GDM1 (cell line): Measurements from ENCODE around the gene ADGRA1.
A peak's percentile ranks its signal among the peaks of the same experiment; 100 is the strongest.
"Not testable (repeated sequence)": the region's sequence is repeated elsewhere in the genome, so short reads cannot be mapped to it uniquely, and the experiment has no call there.

Experiments used
- DNase-seq: peaks from one replicate; lab custom pipeline; 2025; lab: John Stamatoyannopoulos, UW

ADGRA1 gene

DNA sequence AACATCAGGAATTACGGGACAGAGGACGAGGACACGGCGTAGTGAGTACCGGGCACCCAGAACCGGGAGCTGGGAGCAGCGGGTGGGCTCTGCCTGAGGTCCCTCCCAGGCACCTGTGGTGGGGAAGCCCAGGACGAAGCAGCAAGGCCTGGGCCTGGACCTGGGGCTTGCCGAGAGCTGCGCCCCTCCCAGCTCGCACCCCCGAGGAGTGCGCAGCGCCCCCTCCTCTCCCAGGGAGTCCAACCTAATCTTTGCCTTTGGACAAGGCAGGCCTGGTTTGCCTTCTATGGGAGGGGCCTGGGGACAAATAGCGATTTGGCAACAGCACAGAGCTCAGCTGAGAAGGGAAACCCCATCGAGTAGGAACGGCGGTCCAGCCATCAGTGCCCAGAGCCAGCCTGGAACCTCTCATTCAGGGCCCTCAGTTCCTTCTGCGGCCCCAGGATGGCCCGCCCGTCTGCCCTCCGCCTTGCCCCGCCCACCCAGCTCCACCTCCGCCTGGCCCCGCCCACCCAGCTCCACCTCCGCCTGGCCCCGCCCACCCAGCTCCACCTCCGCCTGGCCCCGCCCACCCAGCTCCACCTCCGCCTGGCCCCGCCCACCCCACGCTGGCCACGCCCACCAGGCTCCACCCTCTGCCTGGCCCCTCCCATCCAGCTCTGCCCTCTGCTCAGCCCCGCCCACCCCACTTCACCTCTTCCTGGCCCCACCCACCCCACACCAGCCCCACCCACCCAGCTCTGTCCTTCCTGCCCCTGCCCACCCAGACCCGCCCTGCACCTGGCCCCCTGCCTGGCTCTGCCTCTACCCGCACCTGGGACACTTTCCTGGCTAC, 39.8 kb downstream of the ADGRA1 start:
- DNase-seq, result no peak

DNA sequence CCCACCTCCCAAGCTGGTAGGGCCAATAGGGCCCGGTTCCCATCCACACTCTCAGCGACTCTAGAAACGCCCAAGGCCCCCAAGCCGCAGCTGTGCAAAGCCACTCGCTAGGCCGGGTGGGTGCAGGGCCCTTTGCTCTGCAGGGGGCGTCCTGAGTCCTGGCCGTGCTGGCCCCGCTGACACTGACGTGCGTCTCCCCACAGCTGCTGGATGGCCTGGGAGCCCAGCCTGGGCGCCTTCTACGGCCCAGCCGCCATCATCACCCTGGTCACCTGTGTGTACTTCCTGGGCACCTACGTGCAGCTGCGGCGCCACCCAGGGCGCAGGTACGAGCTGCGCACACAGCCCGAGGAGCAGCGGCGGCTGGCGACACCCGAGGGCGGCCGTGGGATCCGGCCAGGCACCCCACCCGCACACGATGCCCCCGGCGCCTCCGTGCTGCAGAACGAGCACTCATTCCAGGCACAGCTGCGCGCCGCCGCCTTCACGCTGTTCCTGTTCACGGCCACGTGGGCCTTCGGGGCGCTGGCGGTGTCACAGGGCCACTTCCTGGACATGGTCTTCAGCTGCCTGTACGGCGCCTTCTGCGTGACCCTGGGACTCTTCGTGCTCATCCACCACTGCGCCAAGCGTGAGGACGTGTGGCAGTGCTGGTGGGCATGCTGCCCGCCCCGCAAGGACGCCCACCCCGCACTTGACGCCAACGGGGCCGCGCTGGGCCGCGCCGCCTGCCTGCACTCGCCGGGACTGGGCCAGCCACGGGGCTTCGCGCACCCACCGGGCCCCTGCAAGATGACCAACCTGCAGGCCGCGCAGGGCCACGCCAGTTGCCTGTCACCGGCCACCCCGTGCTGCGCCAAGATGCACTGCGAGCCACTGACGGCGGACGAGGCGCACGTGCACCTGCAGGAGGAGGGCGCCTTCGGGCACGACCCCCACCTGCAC, 40.7 kb downstream of the ADGRA1 start:
- DNase-seq, result no peak

DNA sequence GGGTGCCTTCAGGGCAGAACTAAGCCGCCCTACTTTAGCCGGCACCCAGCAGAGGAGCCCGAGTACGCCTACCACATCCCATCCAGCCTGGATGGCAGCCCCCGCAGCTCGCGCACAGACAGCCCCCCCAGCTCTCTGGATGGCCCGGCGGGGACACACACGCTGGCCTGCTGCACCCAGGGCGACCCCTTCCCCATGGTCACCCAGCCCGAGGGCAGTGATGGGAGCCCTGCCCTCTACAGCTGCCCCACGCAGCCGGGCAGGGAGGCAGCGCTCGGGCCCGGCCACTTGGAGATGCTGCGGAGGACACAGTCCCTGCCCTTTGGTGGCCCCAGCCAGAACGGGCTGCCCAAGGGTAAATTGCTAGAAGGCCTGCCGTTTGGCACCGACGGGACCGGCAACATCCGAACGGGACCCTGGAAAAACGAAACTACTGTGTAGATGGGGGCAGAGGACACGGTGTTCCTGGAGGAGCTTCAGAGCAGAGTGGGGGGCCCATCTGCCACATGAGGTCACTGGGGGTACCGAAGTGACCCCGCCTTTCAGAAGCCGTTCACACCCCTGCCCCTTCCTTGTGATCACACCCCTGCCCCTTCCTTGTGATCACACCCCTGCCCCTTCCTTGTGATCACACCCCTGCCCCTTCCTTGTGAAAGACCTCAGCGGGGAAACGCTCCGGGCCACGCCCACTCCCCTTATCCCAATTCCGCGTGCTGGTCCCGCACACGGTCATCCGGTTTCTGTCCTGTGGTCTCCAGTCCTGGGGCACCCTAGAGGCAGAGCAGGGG, 41.5 kb downstream of the ADGRA1 start:
- DNase-seq, result no peak

DNA sequence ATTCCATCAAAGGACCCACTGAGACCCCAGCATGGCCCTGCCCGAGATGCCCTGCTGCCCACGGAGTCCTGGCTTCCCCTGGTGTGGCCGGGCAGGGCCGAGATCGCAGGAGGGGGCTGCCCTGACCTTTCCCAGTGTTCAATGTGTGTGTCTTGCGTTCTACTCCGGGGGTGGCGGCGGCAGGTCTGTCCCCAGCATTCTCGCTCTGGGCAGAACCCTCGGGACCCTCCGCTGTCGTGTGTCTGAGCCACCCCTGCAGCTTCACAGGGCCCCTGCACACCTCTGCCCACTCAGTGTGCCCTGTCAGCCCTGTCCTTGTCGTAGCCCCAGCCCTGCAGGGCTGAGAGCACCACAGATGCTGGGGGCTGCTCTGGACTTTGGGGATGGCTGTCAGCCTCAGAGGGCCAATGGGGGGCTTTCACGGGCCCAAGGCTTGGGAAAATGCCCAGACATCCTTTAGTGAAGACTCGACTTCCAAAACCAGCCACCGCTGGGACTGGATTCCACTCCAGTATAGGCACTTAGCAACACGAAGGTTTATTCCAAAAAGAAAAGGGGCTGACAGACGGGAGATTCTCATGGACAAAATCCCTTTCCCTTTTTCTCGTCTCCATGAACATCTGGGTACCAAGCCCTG, 42.3 kb downstream of the ADGRA1 start:
- no peak for DNase-seq

DNA sequence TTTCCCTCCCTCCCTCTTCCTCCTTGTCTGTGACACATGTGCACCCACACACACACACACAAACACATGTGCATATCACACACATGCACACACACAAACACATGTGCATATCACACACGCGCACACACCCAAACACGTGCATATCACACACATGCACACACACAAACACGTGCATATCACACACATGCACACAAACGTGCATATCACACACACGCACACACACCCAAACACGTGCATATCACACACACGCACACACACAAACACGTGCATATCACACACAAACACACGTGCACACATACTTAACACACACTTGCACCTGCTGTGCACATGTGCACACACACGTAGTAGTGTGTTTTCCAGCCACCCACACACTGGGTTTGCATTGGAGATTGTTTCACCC, 42.9 kb downstream of the ADGRA1 start:
- DNase-seq, result no peak

DNA sequence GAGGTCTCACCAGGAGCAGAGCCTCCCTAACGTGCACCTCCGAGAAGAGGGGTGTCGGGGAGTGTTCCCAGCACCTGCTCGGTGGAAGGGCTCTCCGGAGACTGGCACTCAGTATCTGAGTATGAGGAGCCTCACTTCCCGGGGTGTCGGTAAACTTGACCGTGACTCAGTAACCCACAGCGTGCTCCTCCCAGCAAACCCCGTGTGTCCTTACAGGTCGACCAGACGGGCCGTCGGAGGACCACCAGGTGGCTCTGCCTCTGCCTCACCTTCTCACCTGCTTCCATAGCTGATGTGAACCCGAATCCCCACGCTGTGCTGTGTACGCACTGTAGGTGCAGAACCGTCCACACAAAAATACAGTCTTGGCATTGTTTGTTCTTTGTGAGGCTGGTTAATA, 43.3 kb downstream of the ADGRA1 start:
- DNase-seq, result no peak

DNA sequence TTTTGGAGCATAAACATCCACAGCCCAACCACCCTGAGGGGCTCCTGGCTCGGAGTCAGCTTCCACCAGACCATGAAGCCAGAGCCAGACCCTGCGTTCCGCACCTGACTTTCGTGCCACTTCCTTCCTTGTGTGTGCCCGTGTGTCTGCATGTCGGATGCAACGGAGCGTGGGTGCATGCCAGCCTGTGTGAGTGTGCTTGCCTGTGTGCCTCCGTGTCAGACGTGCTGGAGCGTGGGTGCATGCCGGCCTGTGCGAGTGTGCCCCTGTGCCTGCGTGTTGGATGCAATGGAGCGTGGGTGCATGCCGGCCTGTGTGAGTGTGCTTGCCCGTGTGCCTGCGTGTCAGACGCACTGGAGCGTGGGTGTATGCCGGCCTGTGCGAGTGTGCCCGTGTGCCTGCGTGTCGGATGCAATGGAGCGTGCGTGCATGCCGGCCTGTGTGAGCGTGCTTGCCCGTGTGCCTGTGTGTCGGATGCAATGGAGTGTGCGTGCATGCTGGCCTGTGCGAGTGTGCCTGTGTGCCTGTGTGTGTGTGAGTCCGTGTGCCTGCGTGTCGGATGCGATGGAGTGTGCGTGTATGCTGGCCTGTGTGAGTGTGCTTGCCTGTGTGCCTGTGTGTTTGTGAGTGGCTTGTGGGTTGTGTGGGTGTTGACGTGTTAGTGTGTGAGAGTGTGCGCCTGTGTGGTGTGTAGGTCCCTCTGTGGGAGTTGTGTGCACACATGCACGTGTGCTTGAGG, 44.2 kb downstream of the ADGRA1 start:
- DNase-seq, result no peak

DNA sequence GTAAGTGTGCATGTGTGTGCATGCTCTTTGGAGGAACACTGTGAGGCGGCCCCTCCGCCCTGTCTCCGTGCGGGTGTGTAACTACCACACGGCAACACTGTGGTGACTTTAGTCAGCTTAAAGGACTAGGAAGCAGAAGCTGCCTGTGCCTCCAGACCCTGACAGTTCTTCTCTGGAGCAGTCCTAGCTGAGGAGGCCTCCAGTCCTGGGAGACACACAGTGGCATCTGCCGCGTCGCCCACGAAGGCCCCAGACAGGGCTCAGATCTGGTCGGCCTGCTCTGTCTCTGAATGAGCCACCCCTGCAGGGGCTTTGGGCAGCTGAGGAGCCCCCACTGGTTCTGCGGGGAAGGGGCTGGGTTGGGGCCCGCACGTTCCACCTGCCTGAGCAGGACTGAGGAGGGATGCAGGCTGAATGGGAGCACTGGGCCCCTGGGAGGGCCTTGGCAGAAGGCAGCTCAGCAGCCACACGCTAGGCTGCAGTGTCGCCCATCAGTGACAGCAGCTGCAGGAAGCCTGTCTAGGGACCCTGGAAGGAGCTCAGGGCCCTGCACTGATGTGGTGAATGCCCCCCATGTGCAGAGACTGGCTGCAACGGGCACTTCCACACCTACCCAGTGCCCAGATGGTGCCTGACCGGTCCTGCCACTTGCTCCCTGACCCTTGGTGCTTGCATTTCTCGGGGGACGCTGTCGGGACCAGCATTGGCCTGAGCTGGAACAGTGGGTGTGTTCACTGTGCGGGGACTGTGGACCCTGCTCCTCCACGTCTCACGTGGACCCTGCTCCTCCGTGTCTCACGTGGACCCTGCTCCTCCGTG, 45.0 kb downstream of the ADGRA1 start:
- no peak for DNase-seq

DNA sequence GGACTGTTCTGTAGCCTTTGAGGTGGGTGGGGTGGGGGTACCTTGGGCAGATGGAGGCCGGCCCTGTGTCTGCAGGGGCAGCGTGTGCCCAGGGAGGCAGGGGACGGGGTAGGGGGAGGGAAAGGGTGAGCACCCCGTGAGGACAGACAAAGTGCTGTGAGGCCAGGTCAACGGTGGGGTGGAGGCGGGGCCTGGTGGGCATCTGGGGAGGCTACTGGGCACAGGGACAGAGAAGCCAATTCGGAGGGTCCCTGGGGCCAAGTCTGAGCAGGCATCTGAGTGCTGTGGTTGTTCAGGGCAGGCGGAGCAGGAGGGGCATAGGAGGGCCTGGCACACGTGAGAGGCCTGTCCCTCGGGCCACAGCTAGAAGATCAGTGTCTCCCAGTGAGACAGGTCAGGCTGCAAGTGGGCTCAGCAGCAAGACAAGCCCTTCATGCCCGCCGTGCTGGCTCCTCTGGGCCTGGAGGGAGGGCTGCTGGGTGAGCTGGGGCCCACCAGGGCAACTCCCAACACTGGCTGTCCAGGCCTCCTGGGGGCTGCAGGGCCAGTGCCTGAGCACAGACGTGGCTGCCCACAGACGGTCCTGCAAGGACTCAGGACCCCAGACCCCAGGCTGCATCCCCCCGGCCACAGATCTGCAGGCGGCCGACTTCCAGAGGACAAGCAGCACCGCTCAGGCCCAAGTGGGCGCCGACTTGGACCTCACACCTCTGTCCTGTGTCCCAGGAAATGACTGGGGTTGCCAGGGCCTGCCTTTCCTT, 45.9 kb downstream of the ADGRA1 start:
- DNase-seq, result no peak

DNA sequence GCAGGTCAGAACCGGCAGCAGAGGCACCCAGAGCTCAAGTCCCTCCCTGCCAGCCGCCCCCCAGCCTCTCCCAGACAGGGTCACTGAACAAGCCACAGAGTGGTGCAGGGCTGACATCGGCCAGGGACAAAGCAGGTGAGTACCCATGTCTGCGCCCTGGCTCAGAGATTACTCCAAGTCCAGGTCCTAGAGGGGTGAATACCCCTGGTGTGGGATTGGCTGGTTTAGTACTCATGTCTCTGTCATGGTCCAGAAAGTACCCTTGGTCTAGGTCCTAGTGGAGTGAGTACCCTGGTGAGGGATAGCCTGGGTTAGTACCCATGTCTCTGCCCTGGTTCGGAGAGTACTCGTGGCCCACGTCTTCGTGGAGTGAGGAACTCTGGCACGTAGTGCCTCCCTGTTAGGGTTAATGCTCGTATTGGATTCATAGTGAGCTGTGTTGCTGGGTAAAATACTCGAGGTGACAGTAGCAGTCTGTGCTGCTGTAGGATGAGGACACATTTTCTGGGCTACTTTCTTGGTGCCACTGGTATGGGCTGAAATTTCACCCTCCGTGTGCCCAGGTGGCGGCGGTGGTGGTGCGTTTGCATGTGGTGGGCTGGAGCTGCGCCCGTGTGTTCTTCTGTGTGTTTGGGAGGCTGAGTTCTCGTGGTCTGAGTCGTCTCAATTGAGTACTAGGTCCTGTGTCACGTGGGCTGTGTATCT, 46.8 kb downstream of the ADGRA1 start:
- DNase-seq, result no peak

DNA sequence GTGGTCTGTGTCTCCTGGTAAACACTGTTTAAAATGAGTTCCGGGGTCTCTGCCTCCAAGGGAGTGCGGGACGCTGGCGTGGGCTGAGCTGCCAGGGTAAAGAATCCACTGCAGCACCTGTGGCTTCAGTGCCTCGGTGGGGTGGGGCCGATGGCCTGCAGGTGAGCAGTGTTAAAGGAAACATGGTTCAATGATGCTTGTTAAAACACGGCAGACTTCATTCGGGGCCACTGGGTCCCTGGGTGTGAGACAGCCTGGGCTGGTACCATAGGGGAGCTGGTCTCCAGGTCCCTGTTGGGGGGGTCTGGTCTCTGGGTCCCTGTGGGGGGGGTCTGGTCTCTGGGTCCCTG, 47.4 kb downstream of the ADGRA1 start:
- no peak for DNase-seq

DNA sequence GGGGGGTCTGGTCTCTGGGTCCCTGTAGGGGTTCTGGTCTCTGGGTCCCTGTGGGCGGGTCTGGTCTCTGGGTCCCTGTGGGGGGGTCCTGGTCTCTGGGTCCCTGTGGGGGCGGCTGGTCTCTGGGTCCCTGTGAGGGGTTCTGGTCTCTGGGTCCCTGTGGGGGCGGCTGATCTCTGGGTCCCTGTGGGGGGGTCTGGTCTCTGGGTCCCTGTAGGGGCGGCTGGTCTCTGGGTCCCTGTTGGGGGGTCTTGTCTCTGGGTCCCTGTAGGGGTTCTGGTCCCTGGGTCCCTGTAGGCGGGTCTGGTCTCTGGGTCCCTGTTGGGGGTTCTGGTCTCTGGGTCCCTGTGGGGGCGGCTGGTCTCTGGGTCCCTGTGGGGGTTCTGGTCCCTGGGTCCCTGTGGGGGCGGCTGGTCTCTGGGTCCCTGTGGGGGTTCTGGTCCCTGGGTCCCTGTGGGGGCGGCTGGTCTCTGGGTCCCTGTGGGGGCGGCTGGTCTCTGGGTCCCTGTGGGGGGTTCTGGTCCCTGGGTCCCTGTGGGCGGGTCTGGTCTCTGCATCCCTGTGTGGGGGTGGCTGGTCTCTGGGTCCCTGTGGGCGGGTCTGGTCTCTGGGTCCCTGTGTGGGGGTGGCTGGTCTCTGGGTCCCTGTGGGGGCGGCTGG, 49.9 kb downstream of the ADGRA1 start:
- DNase-seq, result not testable (repeated sequence)

DNA sequence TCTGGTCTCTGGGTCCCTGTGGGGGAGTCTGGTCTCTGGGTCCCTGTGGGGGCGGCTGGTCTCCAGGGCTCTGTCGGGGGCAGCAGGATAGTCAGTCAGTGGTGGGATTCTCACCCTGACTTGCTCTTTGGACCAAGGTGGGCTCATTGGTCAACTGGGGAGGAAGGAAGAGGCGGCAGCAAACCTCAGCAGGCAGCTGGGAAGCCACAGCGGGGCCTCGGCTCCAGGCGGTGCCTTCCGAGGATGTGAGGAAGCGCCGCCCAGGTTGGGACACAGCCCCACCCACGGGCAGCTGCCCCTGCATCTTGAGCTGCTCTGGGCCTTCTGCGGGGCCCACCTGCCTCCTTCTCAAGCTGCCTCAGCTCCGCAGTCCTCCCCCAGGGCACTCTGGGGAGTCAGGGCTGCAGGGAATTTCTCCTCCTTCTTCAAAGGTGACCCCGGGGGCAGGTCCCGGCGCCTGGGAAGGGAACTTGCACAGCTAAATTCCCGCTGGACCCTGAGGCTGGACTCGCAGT, 51.9 kb downstream of the ADGRA1 start:
- peak; percentile 37 for DNase-seq

DNA sequence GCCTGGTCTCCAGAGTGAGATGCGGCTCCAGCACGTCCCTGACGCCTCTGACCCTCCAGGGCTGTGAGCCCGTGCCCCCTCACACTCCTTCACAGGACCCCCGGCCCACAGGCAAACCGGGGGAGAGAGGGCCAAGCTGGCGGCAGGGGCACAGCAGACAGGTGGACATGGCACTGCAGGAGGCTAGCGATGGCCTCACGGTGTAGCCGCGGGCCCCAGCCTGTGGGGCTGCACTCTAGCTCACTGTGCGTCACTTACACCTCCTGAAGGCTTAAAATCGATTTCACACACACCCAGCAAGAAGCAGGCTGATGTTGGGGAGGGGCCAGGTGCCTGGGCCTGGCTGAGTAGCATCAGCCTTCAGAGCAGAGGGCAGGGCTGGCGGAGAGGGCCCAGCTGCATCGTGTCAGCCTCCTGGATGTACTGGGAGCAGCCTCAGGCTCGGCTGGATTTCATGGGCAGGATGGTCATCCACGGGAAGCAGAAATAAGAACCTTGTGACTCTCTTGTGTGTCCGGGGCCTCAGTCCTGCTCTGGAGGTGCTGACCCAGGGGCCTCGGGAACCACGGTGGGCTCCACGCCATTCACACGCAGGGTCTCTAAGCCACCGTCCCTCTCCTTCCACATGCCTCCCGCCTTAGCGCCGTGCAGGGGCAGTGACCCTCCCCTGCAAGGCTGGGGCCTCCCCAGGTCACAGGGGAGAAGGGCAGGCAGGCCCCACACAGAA, 52.9 kb downstream of the ADGRA1 start:
- DNase-seq, result no peak

DNA sequence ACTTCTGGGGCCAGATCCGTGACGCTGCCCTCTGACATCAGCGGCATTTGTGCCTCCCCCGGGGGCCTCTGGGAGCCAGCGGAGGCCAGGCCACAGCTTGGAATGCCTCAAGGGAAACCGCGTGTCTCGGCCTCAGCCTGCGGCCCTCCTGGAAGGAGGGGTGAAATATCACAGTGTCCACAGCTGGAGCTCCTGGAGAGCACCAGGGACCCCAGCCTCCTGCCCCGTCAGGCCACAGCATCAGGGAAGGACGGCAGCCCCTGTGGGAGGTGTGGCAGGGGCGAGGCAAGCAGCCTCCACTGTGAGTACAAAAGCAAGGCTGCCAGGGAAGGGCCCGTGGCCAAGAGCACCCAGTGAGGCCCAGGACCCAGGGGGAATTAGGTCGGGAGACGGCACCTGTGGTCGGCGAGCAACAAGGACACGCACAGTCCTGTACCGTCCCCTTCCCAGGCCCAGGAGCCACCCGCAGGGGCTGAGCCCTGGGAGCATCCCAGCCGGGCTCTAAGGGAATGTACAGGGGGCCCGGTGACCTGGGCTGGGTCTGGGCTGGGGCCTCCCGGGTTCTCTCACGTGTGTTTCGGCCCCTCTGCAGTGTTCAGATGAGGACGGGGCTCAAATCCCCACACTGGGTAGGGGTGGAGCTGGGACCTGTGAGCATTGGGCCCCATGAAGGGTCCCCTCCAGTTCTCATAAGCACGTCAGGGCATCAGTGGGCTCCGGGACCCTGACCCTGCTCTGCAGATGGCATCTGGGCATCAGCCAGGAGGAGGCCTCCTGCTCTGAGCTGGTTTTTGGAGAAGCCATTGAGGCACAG, 53.6 kb downstream of the ADGRA1 start:
- DNase-seq, result no peak

DNA sequence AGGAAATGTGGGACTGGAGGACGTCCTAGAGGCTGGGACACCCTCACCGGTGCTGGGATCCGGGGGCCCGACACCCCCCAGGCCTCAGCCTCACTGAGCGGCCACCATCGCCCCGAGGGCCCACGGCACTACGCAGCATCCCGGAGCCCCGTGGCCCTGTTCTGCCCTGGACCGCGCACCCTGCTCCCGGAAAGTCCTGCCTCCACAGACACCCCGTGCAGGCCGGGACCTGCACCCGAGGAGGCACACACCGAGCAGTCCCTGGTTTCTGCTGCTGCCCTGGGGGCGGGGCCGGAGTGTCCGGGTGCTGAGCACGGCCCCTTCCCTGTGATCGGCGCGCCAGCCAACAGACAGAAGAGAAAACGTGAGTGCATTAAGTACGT, 54.2 kb downstream of the ADGRA1 start:
- no peak for DNase-seq
